Neural cell (in vitro differentiated cells): ENCODE results near the gene HLA-DMA. TPM values are rescaled to one million over a fixed set of nuclear protein-coding genes. Genes with fewer than 3 reads are reported as not detected.

ENCODE experiments used
- H2AFZ ChIP-seq: fragments of 200-600, 300-800 bp; sonication (generic), shearing (Covaris generic); 2 replicates; pipeline ENCODE4 v1.6.0; 2014; ENCODE audit warnings: low read depth, mild to moderate bottlenecking, antibody characterized with exemption, low read length, moderate library complexity
- H3F3A ChIP-seq: fragments of 200-600 bp; shearing (Covaris generic); 2 replicates; pipeline ENCODE4 v1.6.1; 2016; ENCODE audit warnings: mild to moderate bottlenecking, moderate library complexity, mixed read lengths, antibody characterized with exemption, low read length; ENCODE audit not compliant: insufficient read depth, poor library complexity, severe bottlenecking
- H3K27ac ChIP-seq: fragments of 200-600, 300-800 bp; sonication (generic), shearing (Covaris generic); 2 replicates; pipeline ENCODE4 v1.5.1; 2014; ENCODE audit warnings: mild to moderate bottlenecking, low read length, moderate library complexity
- H3K27me3 ChIP-seq: fragments of 300-800, 200-600 bp; sonication (generic), shearing (Covaris generic); 2 replicates; pipeline ENCODE4 v1.6.0; 2014; ENCODE audit warnings: mild to moderate bottlenecking, low read depth, low read length, moderate library complexity; ENCODE audit not compliant: insufficient read depth
- H3K36me3 ChIP-seq: fragments of 300-800, 200-600 bp; sonication (generic), shearing (Covaris generic); 2 replicates; pipeline ENCODE4 v1.5.1; 2014; ENCODE audit warnings: mild to moderate bottlenecking, antibody characterized with exemption, low read length, moderate library complexity; ENCODE audit not compliant: insufficient read depth
- H3K4me2 ChIP-seq: fragments of 300-800, 200-600 bp; sonication (generic), shearing (Covaris generic); 2 replicates; pipeline ENCODE4 v1.6.0; 2014; ENCODE audit warnings: mild to moderate bottlenecking, low read length
- H3K4me3 ChIP-seq: fragments of 300-800, 200-600 bp; sonication (generic), shearing (Covaris generic); 2 replicates; pipeline ENCODE4 v1.5.1; 2014; ENCODE audit warnings: mild to moderate bottlenecking, low read length, moderate library complexity
- H3K79me2 ChIP-seq: fragments of 200-600 bp; shearing (Covaris generic); replicated peaks from 2 replicates; pipeline ENCODE4 v1.6.0; 2014; ENCODE audit warnings: mild to moderate bottlenecking, low read length, moderate library complexity; ENCODE audit not compliant: insufficient read depth
- H3K9ac ChIP-seq: fragments of 300-800, 200-600 bp; sonication (generic), shearing (Covaris generic); 2 replicates; pipeline ENCODE4 v1.6.1; 2016; ENCODE audit warnings: mild to moderate bottlenecking, low read length, mixed read lengths
- H3K9me2 ChIP-seq: fragments of 200-600 bp; shearing (Covaris generic); 2 replicates; pipeline ENCODE4 v1.6.1; 2016; ENCODE audit warnings: mild to moderate bottlenecking, low read length, mixed read lengths; ENCODE audit not compliant: insufficient read depth
- H3K9me3 ChIP-seq: fragments of 200-600, 300-800 bp; sonication (generic), shearing (Covaris generic); 2 replicates; pipeline ENCODE4 v1.6.1; 2016; ENCODE audit warnings: mild to moderate bottlenecking, mixed run types, low read length, moderate library complexity, mixed read lengths
- H4K20me1 ChIP-seq: fragments of 200-600 bp; shearing (Covaris generic); 2 replicates; pipeline ENCODE4 v1.6.1; 2016; ENCODE audit warnings: mild to moderate bottlenecking, mixed run types; ENCODE audit not compliant: insufficient read depth
- EP300 ChIP-seq: fragments of 450-650 bp; conservative IDR thresholded peaks from 2 replicates; pipeline ENCODE4 v1.6.1; 2014; ENCODE audit warnings: antibody characterized with exemption, mild to moderate bottlenecking, moderate library complexity; ENCODE audit not compliant: poor library complexity, severe bottlenecking
- EZH2 ChIP-seq: fragments of 200-600, 300-800 bp; shearing (Covaris generic), sonication (generic); IDR thresholded peaks from 2 replicates; pipeline ENCODE4 v1.6.1; 2014; ENCODE audit warnings: antibody characterized with exemption, low read length, borderline replicate concordance, mild to moderate bottlenecking; ENCODE audit not compliant: insufficient read depth, poor library complexity, severe bottlenecking
- MXI1 ChIP-seq: fragments of 450-650 bp; conservative IDR thresholded peaks from 2 replicates; pipeline ENCODE4 v1.6.1; 2014; ENCODE audit warnings: antibody characterized with exemption, mild to moderate bottlenecking; ENCODE audit not compliant: poor library complexity, severe bottlenecking
- POLR2AphosphoS5 ChIP-seq: IDR thresholded peaks from 2 replicates; pipeline ENCODE4 v1.6.1; 2012
- RAD21 ChIP-seq: fragments of 450-650 bp; conservative IDR thresholded peaks from 2 replicates; pipeline ENCODE4 v1.6.1; 2014; ENCODE audit warnings: antibody characterized with exemption, mild to moderate bottlenecking, moderate library complexity
- SMC3 ChIP-seq: fragments of 450-650 bp; conservative IDR thresholded peaks from 2 replicates; pipeline ENCODE4 v1.6.1; 2014; ENCODE audit warnings: antibody characterized with exemption, mild to moderate bottlenecking, moderate library complexity; ENCODE audit not compliant: poor library complexity
- TAF1 ChIP-seq: IDR thresholded peaks from 2 replicates; pipeline ENCODE4 v1.6.1; 2012; ENCODE audit warnings: low read depth
- polyA minus RNA-seq: library from RNA; depleted of rRNA, polyadenylated mRNA; stranded (reverse); fragments of >200 nt; gene quantifications from 2 replicates; pipeline ENCODE4 v1.2.3, GENCODE V29; 2014
- polyA plus RNA-seq: library from polyadenylated mRNA; depleted of rRNA; stranded (reverse); fragments of >200 nt; gene quantifications from 2 replicates; pipeline ENCODE4 v1.2.3, GENCODE V29; 2014
- TF ChIP-seq, protein P1 (sequence below): fragments of 450-650 bp; IDR thresholded peaks from 2 replicates; pipeline ENCODE4 v1.5.1; 2014; ENCODE audit warnings: antibody characterized with exemption, mild to moderate bottlenecking, moderate library complexity; ENCODE audit not compliant: poor library complexity, severe bottlenecking
- TF ChIP-seq, protein P2 (sequence below): IDR thresholded peaks from 2 replicates; pipeline ENCODE4 v1.6.1; 2012; ENCODE audit warnings: borderline replicate concordance

HLA-DMA gene
- polyA plus RNA-seq, result 4.4 and 5.8 TPM in 2 replicates
- 0.97 and 1.0 TPM in 2 replicates for polyA minus RNA-seq

DNA sequence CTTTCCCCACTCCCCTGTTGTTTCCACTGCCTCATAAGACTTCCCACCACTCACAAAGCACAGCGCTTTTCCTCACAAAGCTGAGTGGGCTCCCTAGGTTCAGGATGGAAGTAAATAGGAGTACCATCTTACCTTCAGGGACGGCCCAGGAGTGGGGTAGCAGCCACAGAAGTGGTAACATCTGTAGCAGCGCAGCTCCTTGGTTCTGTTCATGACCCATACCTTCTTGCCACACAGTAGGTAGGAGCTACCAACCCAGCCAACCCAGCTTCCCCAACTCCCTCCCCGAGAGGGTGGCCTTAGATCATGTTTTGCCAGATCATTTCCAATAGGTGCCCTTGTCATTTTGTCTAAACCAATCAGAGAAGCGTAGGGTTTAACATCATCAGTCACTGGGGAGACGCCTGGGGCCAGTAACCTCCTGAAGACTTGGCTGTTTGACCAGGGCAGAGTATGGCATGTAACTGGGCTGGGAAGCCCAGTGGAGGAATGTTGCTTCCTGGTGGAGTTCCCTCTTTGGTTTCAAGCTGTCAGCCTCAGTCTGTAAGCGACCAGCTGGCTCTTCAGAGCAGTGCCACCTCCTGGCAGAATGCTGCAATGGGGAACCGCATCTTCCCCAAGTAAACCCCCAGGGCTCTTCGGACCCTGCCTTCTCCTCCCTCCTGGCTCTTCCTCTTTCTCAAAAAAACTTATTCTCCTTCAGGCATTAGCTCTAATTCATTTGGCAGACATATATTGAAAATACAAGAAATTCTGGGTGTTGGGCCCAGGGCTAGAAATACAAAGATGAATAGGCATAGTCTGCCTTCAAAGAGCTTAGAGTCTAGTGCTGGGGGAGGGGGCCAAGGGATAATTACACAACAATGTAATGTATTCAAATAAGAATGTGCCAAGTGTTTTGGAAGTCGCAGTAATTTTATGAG is at the start of gene HLA-DMA:
Gene HLA-DMA (minus strand): TSS at position 281 of the 923 bp plus-strand sequence. CDS start 61 bp downstream, at position 220.
- TF ChIP-seq, protein P1, sequence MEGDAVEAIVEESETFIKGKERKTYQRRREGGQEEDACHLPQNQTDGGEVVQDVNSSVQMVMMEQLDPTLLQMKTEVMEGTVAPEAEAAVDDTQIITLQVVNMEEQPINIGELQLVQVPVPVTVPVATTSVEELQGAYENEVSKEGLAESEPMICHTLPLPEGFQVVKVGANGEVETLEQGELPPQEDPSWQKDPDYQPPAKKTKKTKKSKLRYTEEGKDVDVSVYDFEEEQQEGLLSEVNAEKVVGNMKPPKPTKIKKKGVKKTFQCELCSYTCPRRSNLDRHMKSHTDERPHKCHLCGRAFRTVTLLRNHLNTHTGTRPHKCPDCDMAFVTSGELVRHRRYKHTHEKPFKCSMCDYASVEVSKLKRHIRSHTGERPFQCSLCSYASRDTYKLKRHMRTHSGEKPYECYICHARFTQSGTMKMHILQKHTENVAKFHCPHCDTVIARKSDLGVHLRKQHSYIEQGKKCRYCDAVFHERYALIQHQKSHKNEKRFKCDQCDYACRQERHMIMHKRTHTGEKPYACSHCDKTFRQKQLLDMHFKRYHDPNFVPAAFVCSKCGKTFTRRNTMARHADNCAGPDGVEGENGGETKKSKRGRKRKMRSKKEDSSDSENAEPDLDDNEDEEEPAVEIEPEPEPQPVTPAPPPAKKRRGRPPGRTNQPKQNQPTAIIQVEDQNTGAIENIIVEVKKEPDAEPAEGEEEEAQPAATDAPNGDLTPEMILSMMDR, result peak; percentile 58
- no peak for TF ChIP-seq EZH2
- H3K9me2 ChIP-seq, result no peaks in the 10 kb centered on the region
- H4K20me1 ChIP-seq, result no peaks in the 10 kb centered on the region
- H3K79me2 ChIP-seq, result no peaks in the 10 kb centered on the region
- no peaks in the 10 kb centered on the region for H3K36me3 ChIP-seq
- no peaks in the 10 kb centered on the region for H3F3A ChIP-seq
- no peak within 1 kb of the TSS for H3K4me2 ChIP-seq
- H3K4me3 ChIP-seq, result no peak within 1 kb of the TSS
- no peak within 1 kb of the TSS for H3K9ac ChIP-seq
- no peaks in the 10 kb centered on the region for H3K27me3 ChIP-seq
- H3K27ac ChIP-seq, result no peak within 1 kb of the TSS
- no peak within 1 kb of the TSS for H2AFZ ChIP-seq
- no peaks in the 10 kb centered on the region for H3K9me3 ChIP-seq

DNA sequence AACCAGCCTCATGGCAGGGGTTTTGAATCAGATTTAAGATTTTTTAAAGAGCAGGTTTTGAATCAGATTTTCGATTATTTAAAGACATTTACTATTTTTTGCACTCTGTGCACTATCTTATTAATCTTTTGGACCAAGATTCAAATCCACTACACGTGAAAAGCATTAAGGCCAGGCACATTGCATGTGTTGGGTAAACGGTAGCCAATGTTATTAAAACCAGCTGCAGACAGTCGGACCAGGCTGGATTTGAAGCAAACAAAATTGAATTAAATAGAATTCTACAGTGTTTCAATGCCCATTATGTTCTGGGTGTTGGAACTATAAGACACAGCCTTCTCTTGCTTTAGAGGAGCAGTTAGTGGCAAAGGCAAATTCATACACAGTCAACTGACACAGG is 48.8 kb upstream of the HLA-DMA start:
- no peaks in the 10 kb centered on the region for H3K9me2 ChIP-seq
- H3K4me2 ChIP-seq, result no peak overlapping the region
- H3K27ac ChIP-seq, result no peak overlapping the region
- no peak overlapping the region for H3K4me3 ChIP-seq
- H4K20me1 ChIP-seq, result no peaks in the 10 kb centered on the region
- no peaks in the 10 kb centered on the region for H3K36me3 ChIP-seq
- H3K9ac ChIP-seq, result no peak overlapping the region
- H3K9me3 ChIP-seq, result no peaks in the 10 kb centered on the region
- H3K27me3 ChIP-seq, result no peaks in the 10 kb centered on the region
- no peaks in the 10 kb centered on the region for H3F3A ChIP-seq
- no peaks in the 10 kb centered on the region for H3K79me2 ChIP-seq
- TF ChIP-seq MXI1 (no peak), EZH2 (no peak), SMC3 (no peak), RAD21 (no peak), EP300 (no peak), TAF1 (no peak), POLR2AphosphoS5 (no peak)
- TF ChIP-seq, protein P2, sequence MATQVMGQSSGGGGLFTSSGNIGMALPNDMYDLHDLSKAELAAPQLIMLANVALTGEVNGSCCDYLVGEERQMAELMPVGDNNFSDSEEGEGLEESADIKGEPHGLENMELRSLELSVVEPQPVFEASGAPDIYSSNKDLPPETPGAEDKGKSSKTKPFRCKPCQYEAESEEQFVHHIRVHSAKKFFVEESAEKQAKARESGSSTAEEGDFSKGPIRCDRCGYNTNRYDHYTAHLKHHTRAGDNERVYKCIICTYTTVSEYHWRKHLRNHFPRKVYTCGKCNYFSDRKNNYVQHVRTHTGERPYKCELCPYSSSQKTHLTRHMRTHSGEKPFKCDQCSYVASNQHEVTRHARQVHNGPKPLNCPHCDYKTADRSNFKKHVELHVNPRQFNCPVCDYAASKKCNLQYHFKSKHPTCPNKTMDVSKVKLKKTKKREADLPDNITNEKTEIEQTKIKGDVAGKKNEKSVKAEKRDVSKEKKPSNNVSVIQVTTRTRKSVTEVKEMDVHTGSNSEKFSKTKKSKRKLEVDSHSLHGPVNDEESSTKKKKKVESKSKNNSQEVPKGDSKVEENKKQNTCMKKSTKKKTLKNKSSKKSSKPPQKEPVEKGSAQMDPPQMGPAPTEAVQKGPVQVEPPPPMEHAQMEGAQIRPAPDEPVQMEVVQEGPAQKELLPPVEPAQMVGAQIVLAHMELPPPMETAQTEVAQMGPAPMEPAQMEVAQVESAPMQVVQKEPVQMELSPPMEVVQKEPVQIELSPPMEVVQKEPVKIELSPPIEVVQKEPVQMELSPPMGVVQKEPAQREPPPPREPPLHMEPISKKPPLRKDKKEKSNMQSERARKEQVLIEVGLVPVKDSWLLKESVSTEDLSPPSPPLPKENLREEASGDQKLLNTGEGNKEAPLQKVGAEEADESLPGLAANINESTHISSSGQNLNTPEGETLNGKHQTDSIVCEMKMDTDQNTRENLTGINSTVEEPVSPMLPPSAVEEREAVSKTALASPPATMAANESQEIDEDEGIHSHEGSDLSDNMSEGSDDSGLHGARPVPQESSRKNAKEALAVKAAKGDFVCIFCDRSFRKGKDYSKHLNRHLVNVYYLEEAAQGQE, result no peak
- TF ChIP-seq, protein P1, result no peak
- H2AFZ ChIP-seq, result no peak overlapping the region
